SU-DHL-6 (cell line): Measurements from ENCODE around the gene ZNF175.
A peak's percentile ranks its signal among the peaks of the same experiment; 100 is the strongest.

ENCODE experiments used
- H2AFZ ChIP-seq: fragments of 200-600 bp; sonication (generic); 2 replicates; pipeline ENCODE4 v1.6.1; 2014; ENCODE audit warnings: low read depth, mild to moderate bottlenecking, moderate library complexity, mixed read lengths, antibody characterized with exemption, low read length; ENCODE audit not compliant: severe bottlenecking
- H3F3A ChIP-seq: fragments of 200-600 bp; shearing (Covaris generic); 2 replicates; pipeline ENCODE4 v1.6.0; 2016; ENCODE audit warnings: antibody characterized with exemption, mild to moderate bottlenecking; ENCODE audit not compliant: insufficient read depth
- H3K27ac ChIP-seq: fragments of 200-600 bp; sonication (generic); 2 replicates; pipeline ENCODE4 v1.5.1; 2016; ENCODE audit warnings: low read depth, mild to moderate bottlenecking, low read length, moderate library complexity, mixed read lengths
- H3K27me3 ChIP-seq: fragments of 200-600 bp; sonication (generic), shearing (Covaris generic); 2 replicates; pipeline ENCODE4 v1.6.0; 2014; ENCODE audit warnings: mild to moderate bottlenecking, low read length
- H3K36me3 ChIP-seq: fragments of 200-600 bp; sonication (generic); 2 replicates; pipeline ENCODE4 v1.6.1; 2014; ENCODE audit warnings: mild to moderate bottlenecking, low read length, mixed read lengths
- H3K4me2 ChIP-seq: fragments of 300-600, 200-600 bp; shearing (Covaris generic), sonication (generic); 2 replicates; pipeline ENCODE4 v1.6.0; 2014; ENCODE audit warnings: low read length, low read depth, mild to moderate bottlenecking; ENCODE audit not compliant: poor library complexity, severe bottlenecking
- H3K4me3 ChIP-seq: fragments of 200-600 bp; sonication (generic); 2 replicates; pipeline ENCODE4 v1.5.1; 2014; ENCODE audit warnings: antibody characterized with exemption, low read length, mild to moderate bottlenecking, mixed read lengths; ENCODE audit not compliant: insufficient read depth, poor library complexity, severe bottlenecking
- H3K79me2 ChIP-seq: fragments of 200-600 bp; sonication (generic); 2 replicates; pipeline ENCODE4 v1.6.1; 2014; ENCODE audit warnings: mild to moderate bottlenecking, low read length, moderate library complexity; ENCODE audit not compliant: insufficient read depth
- H3K9ac ChIP-seq: fragments of 200-600 bp; sonication (generic); 2 replicates; pipeline ENCODE4 v1.7.0; 2014; ENCODE audit warnings: mild to moderate bottlenecking, low read length
- H3K9me2 ChIP-seq: fragments of 200-600 bp; sonication (generic); replicated peaks from 2 replicates; pipeline ENCODE4 v1.6.1; 2014; ENCODE audit warnings: low read length; ENCODE audit not compliant: insufficient read depth
- H3K9me3 ChIP-seq: fragments of 200-600 bp; sonication (generic); 2 replicates; pipeline ENCODE4 v1.6.1; 2014; ENCODE audit warnings: low read length, mixed read lengths; ENCODE audit not compliant: insufficient read depth
- H4K20me1 ChIP-seq: fragments of 200-600 bp; sonication (generic); 2 replicates; pipeline ENCODE4 v1.6.1; 2014; ENCODE audit warnings: low read depth, mild to moderate bottlenecking, antibody characterized with exemption, low read length, moderate library complexity, mixed read lengths
- EZH2phosphoT487 ChIP-seq: fragments of 200-600 bp; sonication (generic), shearing (Covaris generic); conservative IDR thresholded peaks from 2 replicates; pipeline ENCODE4 v1.6.1; 2018; ENCODE audit warnings: mild to moderate bottlenecking, antibody characterized with exemption, low read length, moderate library complexity, mixed read lengths
- TF ChIP-seq, protein P1 (sequence below): fragments of 200-600 bp; sonication (generic); IDR thresholded peaks from one replicate; pipeline ENCODE4 v1.5.1; 2017; ENCODE audit warnings: antibody characterized with exemption, mild to moderate bottlenecking, low read length, moderate library complexity; ENCODE audit not compliant: insufficient read depth, poor library complexity, severe bottlenecking

The ZNF175 gene

DNA sequence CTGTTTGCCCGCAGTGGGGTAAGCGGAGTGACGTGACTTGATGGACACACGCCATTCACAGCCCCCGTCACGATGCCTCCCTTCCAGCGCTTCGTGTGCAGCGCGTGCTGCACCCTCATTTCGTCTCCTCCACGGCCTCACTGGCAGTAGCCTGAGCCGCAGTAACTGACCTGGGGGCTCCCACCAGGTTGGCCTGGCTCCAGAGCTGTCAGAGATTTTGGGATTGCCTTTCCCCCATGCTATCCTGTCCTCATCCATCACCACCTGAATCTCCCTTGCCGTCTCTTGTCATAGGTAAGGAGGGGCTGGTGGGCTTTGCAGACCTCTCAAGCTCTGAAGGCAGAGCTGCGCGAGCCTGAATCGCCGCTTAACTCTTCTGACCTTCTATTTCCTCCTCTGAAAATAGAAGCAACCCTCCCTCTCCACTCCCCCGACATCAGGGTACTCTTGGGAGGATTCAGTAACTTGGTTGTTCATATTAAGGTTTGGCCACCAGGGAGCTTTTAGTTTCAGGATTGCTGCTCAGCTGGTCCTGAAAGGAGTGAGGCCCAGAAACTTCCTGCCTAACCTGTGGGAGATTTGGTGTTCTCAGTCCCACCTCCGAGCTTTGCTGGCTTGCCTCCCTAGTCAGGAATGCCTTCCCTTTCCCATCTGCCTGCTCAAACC lies 31.2 kb downstream of the ZNF175 start:
- no peak for TF ChIP-seq EZH2phosphoT487
- TF ChIP-seq, protein P1, sequence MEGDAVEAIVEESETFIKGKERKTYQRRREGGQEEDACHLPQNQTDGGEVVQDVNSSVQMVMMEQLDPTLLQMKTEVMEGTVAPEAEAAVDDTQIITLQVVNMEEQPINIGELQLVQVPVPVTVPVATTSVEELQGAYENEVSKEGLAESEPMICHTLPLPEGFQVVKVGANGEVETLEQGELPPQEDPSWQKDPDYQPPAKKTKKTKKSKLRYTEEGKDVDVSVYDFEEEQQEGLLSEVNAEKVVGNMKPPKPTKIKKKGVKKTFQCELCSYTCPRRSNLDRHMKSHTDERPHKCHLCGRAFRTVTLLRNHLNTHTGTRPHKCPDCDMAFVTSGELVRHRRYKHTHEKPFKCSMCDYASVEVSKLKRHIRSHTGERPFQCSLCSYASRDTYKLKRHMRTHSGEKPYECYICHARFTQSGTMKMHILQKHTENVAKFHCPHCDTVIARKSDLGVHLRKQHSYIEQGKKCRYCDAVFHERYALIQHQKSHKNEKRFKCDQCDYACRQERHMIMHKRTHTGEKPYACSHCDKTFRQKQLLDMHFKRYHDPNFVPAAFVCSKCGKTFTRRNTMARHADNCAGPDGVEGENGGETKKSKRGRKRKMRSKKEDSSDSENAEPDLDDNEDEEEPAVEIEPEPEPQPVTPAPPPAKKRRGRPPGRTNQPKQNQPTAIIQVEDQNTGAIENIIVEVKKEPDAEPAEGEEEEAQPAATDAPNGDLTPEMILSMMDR = no peak
- H3K9ac ChIP-seq = no peak overlapping the region
- H3K79me2 ChIP-seq = no peaks in the 10 kb centered on the region
- no peaks in the 10 kb centered on the region for H3K36me3 ChIP-seq
- no peaks in the 10 kb centered on the region for H3K9me2 ChIP-seq
- H3K4me2 ChIP-seq = no peak overlapping the region
- H3K4me3 ChIP-seq = no peak overlapping the region
- no peak overlapping the region for H2AFZ ChIP-seq
- peaks cover 2% of the 10 kb centered on the region for H3F3A ChIP-seq
- H3K27ac ChIP-seq = no peak overlapping the region
- no peaks in the 10 kb centered on the region for H3K9me3 ChIP-seq
- no peaks in the 10 kb centered on the region for H3K27me3 ChIP-seq
- no peaks in the 10 kb centered on the region for H4K20me1 ChIP-seq

DNA sequence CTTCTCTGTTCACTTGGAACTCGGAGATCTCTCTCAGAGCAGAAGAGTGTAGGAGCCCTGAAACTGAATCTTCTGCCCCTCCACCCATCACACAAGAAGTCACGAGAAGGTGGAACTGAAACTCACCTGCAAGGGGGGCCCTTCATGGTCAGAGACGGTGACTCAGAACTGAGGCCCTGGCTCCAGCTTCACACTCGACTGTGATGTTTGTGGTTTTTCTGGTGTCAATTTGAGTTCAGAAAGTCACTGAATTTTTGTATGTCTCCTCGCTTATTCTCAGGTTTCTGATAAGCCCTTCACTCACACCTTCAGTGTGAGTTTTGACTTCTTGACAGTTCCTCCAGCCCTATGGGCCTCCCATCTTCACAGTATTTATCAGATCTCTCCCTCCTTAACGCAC lies 36.0 kb downstream of the ZNF175 start:
- no peaks in the 10 kb centered on the region for H3K27me3 ChIP-seq
- H3K27ac ChIP-seq = peak overlapping the region; percentile 89
- peak overlapping the region; percentile 61 for H3K4me2 ChIP-seq
- H4K20me1 ChIP-seq = no peaks in the 10 kb centered on the region
- no peak overlapping the region for H2AFZ ChIP-seq
- no peaks in the 10 kb centered on the region for H3K36me3 ChIP-seq
- H3K4me3 ChIP-seq = peak overlapping the region; percentile 35
- no peak for TF ChIP-seq EZH2phosphoT487
- TF ChIP-seq, protein P1 = no peak
- H3K9ac ChIP-seq = peak overlapping the region; percentile 36
- no peaks in the 10 kb centered on the region for H3K9me3 ChIP-seq
- peaks cover 6% of the 10 kb centered on the region for H3F3A ChIP-seq
- H3K79me2 ChIP-seq = no peaks in the 10 kb centered on the region
- no peaks in the 10 kb centered on the region for H3K9me2 ChIP-seq

DNA sequence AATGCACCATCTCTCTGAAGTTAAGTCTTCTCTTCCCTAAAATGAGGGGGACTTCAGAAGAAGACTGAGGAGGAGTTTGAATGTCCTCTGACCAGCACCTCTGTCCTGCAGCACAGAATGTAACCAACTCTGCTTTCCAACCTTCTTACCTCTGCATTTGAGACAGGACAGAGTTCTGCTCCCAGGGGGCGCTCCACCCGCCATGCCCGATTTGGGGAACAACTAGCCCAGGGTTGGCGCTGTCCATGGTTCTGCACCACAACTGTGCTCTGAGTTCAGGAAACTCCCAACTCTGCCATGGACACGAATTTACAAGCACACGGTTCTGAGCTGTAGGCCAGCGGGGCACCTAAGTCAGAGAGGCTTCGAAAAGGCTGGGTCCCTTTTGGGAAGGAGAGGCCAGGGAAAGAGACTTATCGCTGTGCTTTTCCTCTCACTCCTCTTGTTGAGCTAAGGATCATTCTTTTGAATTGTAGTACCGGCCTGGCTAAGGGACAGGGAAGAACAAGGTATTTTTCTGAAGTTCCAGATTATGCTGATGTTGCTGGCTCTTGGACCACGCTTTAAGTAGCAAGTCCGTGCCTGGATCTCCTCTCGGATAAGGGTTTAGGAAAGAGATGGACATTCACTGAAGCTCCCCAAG lies 37.0 kb downstream of the ZNF175 start:
- H3K9ac ChIP-seq = no peak overlapping the region
- H3K9me3 ChIP-seq = no peaks in the 10 kb centered on the region
- TF ChIP-seq EZH2phosphoT487 = no peak
- TF ChIP-seq, protein P1 = peak; percentile 53
- no peaks in the 10 kb centered on the region for H4K20me1 ChIP-seq
- no peaks in the 10 kb centered on the region for H3K79me2 ChIP-seq
- H3F3A ChIP-seq = peaks cover 6% of the 10 kb centered on the region
- no peak overlapping the region for H3K4me3 ChIP-seq
- no peaks in the 10 kb centered on the region for H3K27me3 ChIP-seq
- H3K9me2 ChIP-seq = no peaks in the 10 kb centered on the region
- H3K27ac ChIP-seq = peak overlapping the region; percentile 89
- H3K36me3 ChIP-seq = no peaks in the 10 kb centered on the region
- peak overlapping the region; percentile 51 for H3K4me2 ChIP-seq
- no peak overlapping the region for H2AFZ ChIP-seq
